ENCODE results near the gene DALRD3.

DNA sequence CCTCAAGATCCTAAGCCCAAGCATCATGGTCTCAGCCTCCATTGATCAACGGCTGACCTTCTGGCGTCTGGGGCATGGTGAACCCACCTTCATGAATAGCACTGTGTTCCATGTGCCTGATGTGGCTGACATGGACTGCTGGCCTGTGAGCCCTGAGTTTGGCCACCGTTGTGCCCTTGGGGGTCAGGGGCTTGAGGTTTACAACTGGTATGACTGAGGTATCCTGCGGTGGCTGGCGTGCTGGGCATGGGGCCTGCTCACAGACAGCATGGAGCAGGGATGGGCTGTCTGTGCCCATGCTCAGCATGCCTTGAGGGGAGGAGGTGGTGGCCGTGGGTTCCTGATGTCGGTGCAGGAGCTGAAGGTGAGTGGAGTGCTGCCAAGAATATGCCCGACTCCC, 3.3 kb downstream of the DALRD3 start:
- TF ChIP-seq, protein P1, sequence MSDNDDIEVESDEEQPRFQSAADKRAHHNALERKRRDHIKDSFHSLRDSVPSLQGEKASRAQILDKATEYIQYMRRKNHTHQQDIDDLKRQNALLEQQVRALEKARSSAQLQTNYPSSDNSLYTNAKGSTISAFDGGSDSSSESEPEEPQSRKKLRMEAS (IDR thresholded peaks at IDR 0.05; ENCODE audit: low read depth): no peak
- TF ChIP-seq POLR2AphosphoS5 (IDR thresholded peaks at IDR 0.05; ENCODE audit: low read depth, low read length) (no peak), TEAD4 (IDR thresholded peaks at IDR 0.05; ENCODE audit: borderline replicate concordance, insufficient read depth) (no peak), SMC3 (IDR thresholded peaks at IDR 0.05; ENCODE audit: low read depth, low read length) (no peak), RAD21 (IDR thresholded peaks at IDR 0.05; ENCODE audit: low read length) (no peak), EP300 (IDR thresholded peaks at IDR 0.05; ENCODE audit: borderline replicate concordance in 1 of 2, low read depth in 1 of 2, low read length in 1 of 2) (no peak), CHD2 (IDR thresholded peaks at IDR 0.05; ENCODE audit: low read length, partially characterized antibody) (no peak), EZH2phosphoT487 (IDR thresholded peaks at IDR 0.05; ENCODE audit: borderline replicate concordance, low read depth) (no peak), TAF1 (IDR thresholded peaks at IDR 0.05; ENCODE audit: borderline replicate concordance, low read depth, low read length) (no peak)
- TF ChIP-seq, protein P2, sequence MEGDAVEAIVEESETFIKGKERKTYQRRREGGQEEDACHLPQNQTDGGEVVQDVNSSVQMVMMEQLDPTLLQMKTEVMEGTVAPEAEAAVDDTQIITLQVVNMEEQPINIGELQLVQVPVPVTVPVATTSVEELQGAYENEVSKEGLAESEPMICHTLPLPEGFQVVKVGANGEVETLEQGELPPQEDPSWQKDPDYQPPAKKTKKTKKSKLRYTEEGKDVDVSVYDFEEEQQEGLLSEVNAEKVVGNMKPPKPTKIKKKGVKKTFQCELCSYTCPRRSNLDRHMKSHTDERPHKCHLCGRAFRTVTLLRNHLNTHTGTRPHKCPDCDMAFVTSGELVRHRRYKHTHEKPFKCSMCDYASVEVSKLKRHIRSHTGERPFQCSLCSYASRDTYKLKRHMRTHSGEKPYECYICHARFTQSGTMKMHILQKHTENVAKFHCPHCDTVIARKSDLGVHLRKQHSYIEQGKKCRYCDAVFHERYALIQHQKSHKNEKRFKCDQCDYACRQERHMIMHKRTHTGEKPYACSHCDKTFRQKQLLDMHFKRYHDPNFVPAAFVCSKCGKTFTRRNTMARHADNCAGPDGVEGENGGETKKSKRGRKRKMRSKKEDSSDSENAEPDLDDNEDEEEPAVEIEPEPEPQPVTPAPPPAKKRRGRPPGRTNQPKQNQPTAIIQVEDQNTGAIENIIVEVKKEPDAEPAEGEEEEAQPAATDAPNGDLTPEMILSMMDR (IDR thresholded peaks at IDR 0.05): no peak
- TF ChIP-seq, protein P3, sequence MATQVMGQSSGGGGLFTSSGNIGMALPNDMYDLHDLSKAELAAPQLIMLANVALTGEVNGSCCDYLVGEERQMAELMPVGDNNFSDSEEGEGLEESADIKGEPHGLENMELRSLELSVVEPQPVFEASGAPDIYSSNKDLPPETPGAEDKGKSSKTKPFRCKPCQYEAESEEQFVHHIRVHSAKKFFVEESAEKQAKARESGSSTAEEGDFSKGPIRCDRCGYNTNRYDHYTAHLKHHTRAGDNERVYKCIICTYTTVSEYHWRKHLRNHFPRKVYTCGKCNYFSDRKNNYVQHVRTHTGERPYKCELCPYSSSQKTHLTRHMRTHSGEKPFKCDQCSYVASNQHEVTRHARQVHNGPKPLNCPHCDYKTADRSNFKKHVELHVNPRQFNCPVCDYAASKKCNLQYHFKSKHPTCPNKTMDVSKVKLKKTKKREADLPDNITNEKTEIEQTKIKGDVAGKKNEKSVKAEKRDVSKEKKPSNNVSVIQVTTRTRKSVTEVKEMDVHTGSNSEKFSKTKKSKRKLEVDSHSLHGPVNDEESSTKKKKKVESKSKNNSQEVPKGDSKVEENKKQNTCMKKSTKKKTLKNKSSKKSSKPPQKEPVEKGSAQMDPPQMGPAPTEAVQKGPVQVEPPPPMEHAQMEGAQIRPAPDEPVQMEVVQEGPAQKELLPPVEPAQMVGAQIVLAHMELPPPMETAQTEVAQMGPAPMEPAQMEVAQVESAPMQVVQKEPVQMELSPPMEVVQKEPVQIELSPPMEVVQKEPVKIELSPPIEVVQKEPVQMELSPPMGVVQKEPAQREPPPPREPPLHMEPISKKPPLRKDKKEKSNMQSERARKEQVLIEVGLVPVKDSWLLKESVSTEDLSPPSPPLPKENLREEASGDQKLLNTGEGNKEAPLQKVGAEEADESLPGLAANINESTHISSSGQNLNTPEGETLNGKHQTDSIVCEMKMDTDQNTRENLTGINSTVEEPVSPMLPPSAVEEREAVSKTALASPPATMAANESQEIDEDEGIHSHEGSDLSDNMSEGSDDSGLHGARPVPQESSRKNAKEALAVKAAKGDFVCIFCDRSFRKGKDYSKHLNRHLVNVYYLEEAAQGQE (IDR thresholded peaks at IDR 0.05; ENCODE audit: low read depth, low read length): no peak

All from SK-N-SH (cell line).